NCI-H510A (cell line): ENCODE data around the gene FAM50A.

Experiments
- DNase-seq: peaks from one replicate; lab custom pipeline; 2025; lab: John Stamatoyannopoulos, UW

The FAM50A gene

GRCh38 chrX:154413142-154413541 is 30.8 kb upstream of the FAM50A start:
- no peak for DNase-seq

GRCh38 chrX:154417157-154417556 is 26.8 kb upstream of the FAM50A start:
- no peak for DNase-seq

- DNase-seq = no peak
Observed at GRCh38 chrX:154419189-154419588, 24.8 kb upstream of the FAM50A start.

GRCh38 chrX:154419688-154420401 is 24.1 kb upstream of the FAM50A start:
- no peak for DNase-seq

- no peak for DNase-seq
Observed at GRCh38 chrX:154420402-154420756, 23.6 kb upstream of the FAM50A start.

GRCh38 chrX:154426916-154427770 is 16.8 kb upstream of the FAM50A start:
- no peak for DNase-seq

- DNase-seq = peak; percentile 84
Observed at GRCh38 chrX:154428176-154429171, 15.5 kb upstream of the FAM50A start, which contains the start of gene ATP6AP1. Gene ATP6AP1, plus strand, starts transcription at chrX:154428677. Its CDS starts 16 bp downstream, at chrX:154428693.

- DNase-seq = no peak
Observed at GRCh38 chrX:154429711-154430110, 14.2 kb upstream of the FAM50A start.

GRCh38 chrX:154430479-154430878 is 13.5 kb upstream of the FAM50A start:
- DNase-seq = no peak

GRCh38 chrX:154430916-154431315 is 13.0 kb upstream of the FAM50A start:
- no peak for DNase-seq

- no peak for DNase-seq
Observed at GRCh38 chrX:154431341-154431740, 12.6 kb upstream of the FAM50A start.

- no peak for DNase-seq
Observed at GRCh38 chrX:154432210-154432609, 11.7 kb upstream of the FAM50A start.

- no peak for DNase-seq
Observed at GRCh38 chrX:154433605-154434004, 10.3 kb upstream of the FAM50A start.

GRCh38 chrX:154434394-154435168 is 9.4 kb upstream of the FAM50A start:
- no peak for DNase-seq

GRCh38 chrX:154435171-154435733 is 8.7 kb upstream of the FAM50A start:
- DNase-seq = no peak

- no peak for DNase-seq
Observed at GRCh38 chrX:154436374-154436982, 7.5 kb upstream of the FAM50A start.

- DNase-seq = peak; percentile 49
Observed at GRCh38 chrX:154436983-154437752, 6.8 kb upstream of the FAM50A start, which contains the start of gene GDI1. Gene GDI1, plus strand, starts transcription at chrX:154437154. Its CDS starts 101 bp downstream, at chrX:154437255.

GRCh38 chrX:154437971-154438893 is 5.7 kb upstream of the FAM50A start:
- no peak for DNase-seq
